Measurements from ENCODE around the gene DNAH12. TPM values are rescaled to one million over a fixed set of nuclear protein-coding genes. Genes with fewer than 3 reads are reported as not detected.

DNAH12 gene
- total and polyA plus RNA-seq, 2 of the 13 experiments (the other 11 are each of a cell fraction or from before 2014, with no cell fraction given): 0.11 TPM

GRCh38 chr3:57555738-57556458, 11.8 kb upstream of the DNAH12 start, which contains the start of gene PDE12 (continued):
- peak; percentile 65; the same call in 1 of the 2 replicates for TF ChIP-seq ZNF281 (CRISPR knock-in tag; IDR thresholded peaks at IDR 0.05; ENCODE audit: borderline replicate concordance)
- peak; percentile 92 for TF ChIP-seq CREM (IDR thresholded peaks at IDR 0.05)
- TF ChIP-seq CREM (CRISPR knock-in tag; IDR thresholded peaks at IDR 0.05): peak; percentile 46; the same call in 1 of the 2 replicates
- no peak for TF ChIP-seq LCORL (IDR thresholded peaks at IDR 0.05)
- TF ChIP-seq LCORL (CRISPR knock-in tag; IDR thresholded peaks at IDR 0.05): peak; percentile 62; the same call in 1 of the 2 replicates
- peak; percentile 74; the same call in 1 of the 2 replicates for TF ChIP-seq ZNF264 (CRISPR knock-in tag; IDR thresholded peaks at IDR 0.05)
- no peak for TF ChIP-seq HNRNPL (IDR thresholded peaks at IDR 0.05; ENCODE audit: low read depth, low read length)
- TF ChIP-seq ZNF576 (CRISPR knock-in tag; IDR thresholded peaks at IDR 0.05): no peak
- TF ChIP-seq CREB1 (IDR thresholded peaks at IDR 0.05): peak; percentile 88
- peak; percentile 92 for TF ChIP-seq CREB1 (CRISPR knock-in tag; IDR thresholded peaks at IDR 0.05)
- no peak; the same call in 1 of the 2 replicates for TF ChIP-seq TEF (CRISPR knock-in tag; IDR thresholded peaks at IDR 0.05)
- no peak for TF ChIP-seq MAFK (conservative IDR thresholded peaks at IDR 0.05 in 1 of 2, IDR thresholded peaks at IDR 0.05 in 1 of 2; ENCODE audit: low read length in 2 of 2)
- TF ChIP-seq ARID5B (CRISPR knock-in tag; IDR thresholded peaks at IDR 0.05): peak; percentile 77
- TF ChIP-seq KAT7 (CRISPR knock-in tag; IDR thresholded peaks at IDR 0.05; ENCODE audit: borderline replicate concordance): 0 out of 2 replicates have a peak, but pooled peaks have one; percentile 58
- TF ChIP-seq ZBTB7A (CRISPR knock-in tag; IDR thresholded peaks at IDR 0.05): no peak
- TF ChIP-seq ZMAT5 (CRISPR knock-in tag; IDR thresholded peaks at IDR 0.05; ENCODE audit: borderline replicate concordance, low read depth): no peak
- TF ChIP-seq ZBTB34 (CRISPR knock-in tag; IDR thresholded peaks at IDR 0.05): peak; percentile 94
- TF ChIP-seq ARID3A (IDR thresholded peaks at IDR 0.05; ENCODE audit: low read depth, low read length): no peak

Data from HepG2 (cell line).